Measurements from ENCODE around the gene BCAR1.
"Not testable (repeated sequence)": the region's sequence is repeated elsewhere in the genome, so short reads cannot be mapped to it uniquely, and the experiment has no call there.

Gene BCAR1

GRCh38 chr16:75241955-75242354 lies 9.5 kb downstream of the BCAR1 start:
- H3K4me1 ChIP-seq (ENCODE audit: insufficient read depth, insufficient read length) = peaks cover 55% of the 10 kb centered on the region
- H3K27me3 ChIP-seq (ENCODE audit: insufficient read depth, insufficient read length) = no peaks in the 10 kb centered on the region
- DNase-seq (ENCODE audit: low read depth, low spot score) = no peak
- H3K9ac ChIP-seq (ENCODE audit: insufficient read length, low read depth) = no peak overlapping the region
- TF ChIP-seq ZNF274 (IDR thresholded peaks at IDR 0.05; ENCODE audit: low read depth, low read length) (no peak), YY1 (IDR thresholded peaks at IDR 0.05; ENCODE audit: insufficient read depth, insufficient read length) (no peak), SUZ12 (IDR thresholded peaks at IDR 0.05; ENCODE audit: extremely low read depth, insufficient read depth, insufficient read length) (no peak)
- no peaks in the 10 kb centered on the region for H3K9me3 ChIP-seq (ENCODE audit: insufficient read depth, low read length)
- no peak overlapping the region for H3K4me3 ChIP-seq (ENCODE audit: insufficient read length, low read depth)
- H3K36me3 ChIP-seq (ENCODE audit: insufficient read depth, insufficient read length, low read length) = peaks cover 85% of the 10 kb centered on the region

DNA sequence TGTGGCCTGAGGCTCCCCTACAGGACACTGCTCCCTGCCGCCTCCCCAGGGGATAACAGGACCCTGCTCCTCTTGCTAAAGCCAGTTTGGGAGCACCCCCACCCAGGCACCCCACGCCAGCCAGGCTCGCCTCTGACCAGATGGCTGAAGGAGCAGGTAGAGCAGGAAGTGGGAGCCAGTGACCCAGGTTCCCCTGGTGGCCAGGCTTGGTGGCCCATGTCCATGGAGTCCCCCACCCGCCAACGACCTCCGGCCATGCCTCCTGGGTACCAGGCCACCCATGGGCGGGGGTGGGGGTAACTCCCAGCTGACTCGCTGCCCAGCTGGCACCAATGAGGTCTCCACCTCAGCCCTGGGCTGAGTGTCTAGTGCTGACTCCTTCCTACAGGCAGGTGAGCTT lies 10.0 kb downstream of the BCAR1 start:
- peaks cover 85% of the 10 kb centered on the region for H3K36me3 ChIP-seq (ENCODE audit: insufficient read depth, insufficient read length, low read length)
- no peak overlapping the region for H3K9ac ChIP-seq (ENCODE audit: insufficient read length, low read depth)
- peaks cover 50% of the 10 kb centered on the region for H3K4me1 ChIP-seq (ENCODE audit: insufficient read depth, insufficient read length)
- no peak for TF ChIP-seq ZNF274 (IDR thresholded peaks at IDR 0.05; ENCODE audit: low read depth, low read length)
- no peak for TF ChIP-seq YY1 (IDR thresholded peaks at IDR 0.05; ENCODE audit: insufficient read depth, insufficient read length)
- no peak for TF ChIP-seq SUZ12 (IDR thresholded peaks at IDR 0.05; ENCODE audit: extremely low read depth, insufficient read depth, insufficient read length)
- H3K4me3 ChIP-seq (ENCODE audit: insufficient read length, low read depth) = no peak overlapping the region
- no peaks in the 10 kb centered on the region for H3K9me3 ChIP-seq (ENCODE audit: insufficient read depth, low read length)
- H3K27me3 ChIP-seq (ENCODE audit: insufficient read depth, insufficient read length) = no peaks in the 10 kb centered on the region
- DNase-seq (ENCODE audit: low read depth, low spot score) = no peak

GRCh38 chr16:75240633-75241032 lies 10.8 kb downstream of the BCAR1 start:
- H3K36me3 ChIP-seq (ENCODE audit: insufficient read depth, insufficient read length, low read length) = peaks cover 92% of the 10 kb centered on the region
- DNase-seq (ENCODE audit: low read depth, low spot score); H3K4me3 ChIP-seq (ENCODE audit: insufficient read length, low read depth); H3K9me3 ChIP-seq (ENCODE audit: insufficient read depth, low read length); H3K9ac ChIP-seq (ENCODE audit: insufficient read length, low read depth); H3K27me3 ChIP-seq (ENCODE audit: insufficient read depth, insufficient read length): not testable (repeated sequence)
- H3K4me1 ChIP-seq (ENCODE audit: insufficient read depth, insufficient read length) = peaks cover 45% of the 10 kb centered on the region

GRCh38 chr16:75239542-75240122 lies 11.8 kb downstream of the BCAR1 start:
- no peaks in the 10 kb centered on the region for H3K27me3 ChIP-seq (ENCODE audit: insufficient read depth, insufficient read length)
- no peak for TF ChIP-seq ZNF274 (IDR thresholded peaks at IDR 0.05; ENCODE audit: low read depth, low read length)
- TF ChIP-seq SUZ12 (IDR thresholded peaks at IDR 0.05; ENCODE audit: extremely low read depth, insufficient read depth, insufficient read length) = no peak
- TF ChIP-seq YY1 (IDR thresholded peaks at IDR 0.05; ENCODE audit: insufficient read depth, insufficient read length) = no peak
- DNase-seq (ENCODE audit: low read depth, low spot score) = no peak
- no peaks in the 10 kb centered on the region for H3K9me3 ChIP-seq (ENCODE audit: insufficient read depth, low read length)
- no peak overlapping the region for H3K4me3 ChIP-seq (ENCODE audit: insufficient read length, low read depth)
- H3K4me1 ChIP-seq (ENCODE audit: insufficient read depth, insufficient read length) = peaks cover 37% of the 10 kb centered on the region
- peaks cover 100% of the 10 kb centered on the region for H3K36me3 ChIP-seq (ENCODE audit: insufficient read depth, insufficient read length, low read length)
- peak overlapping the region; percentile 56 for H3K9ac ChIP-seq (ENCODE audit: insufficient read length, low read depth)

- Histone ChIP-seq H3K4me1 (ENCODE audit: insufficient read depth, insufficient read length) (peaks cover 35% of the 10 kb centered on the region), H3K4me3 (ENCODE audit: insufficient read length, low read depth) (no peak overlapping the region), H3K36me3 (ENCODE audit: insufficient read depth, insufficient read length, low read length) (peaks cover 100% of the 10 kb centered on the region), H3K9me3 (ENCODE audit: insufficient read depth, low read length) (no peaks in the 10 kb centered on the region), H3K27me3 (ENCODE audit: insufficient read depth, insufficient read length) (no peaks in the 10 kb centered on the region), H3K9ac (ENCODE audit: insufficient read length, low read depth) (peak overlapping the region; percentile 56)
- no peak for DNase-seq (ENCODE audit: low read depth, low spot score)
- TF ChIP-seq SUZ12 (IDR thresholded peaks at IDR 0.05; ENCODE audit: extremely low read depth, insufficient read depth, insufficient read length) (no peak), YY1 (IDR thresholded peaks at IDR 0.05; ENCODE audit: insufficient read depth, insufficient read length) (no peak), ZNF274 (IDR thresholded peaks at IDR 0.05; ENCODE audit: low read depth, low read length) (no peak)
Observed at GRCh38 chr16:75238853-75239541, 12.4 kb downstream of the BCAR1 start.

GRCh38 chr16:75238132-75238852 lies 13.1 kb downstream of the BCAR1 start:
- no peak overlapping the region for H3K4me3 ChIP-seq (ENCODE audit: insufficient read length, low read depth)
- H3K4me1 ChIP-seq (ENCODE audit: insufficient read depth, insufficient read length) = peaks cover 34% of the 10 kb centered on the region
- no peaks in the 10 kb centered on the region for H3K9me3 ChIP-seq (ENCODE audit: insufficient read depth, low read length)
- H3K9ac ChIP-seq (ENCODE audit: insufficient read length, low read depth) = peak overlapping the region; percentile 56
- no peak for DNase-seq (ENCODE audit: low read depth, low spot score)
- TF ChIP-seq YY1 (IDR thresholded peaks at IDR 0.05; ENCODE audit: insufficient read depth, insufficient read length) (no peak), ZNF274 (IDR thresholded peaks at IDR 0.05; ENCODE audit: low read depth, low read length) (no peak), SUZ12 (IDR thresholded peaks at IDR 0.05; ENCODE audit: extremely low read depth, insufficient read depth, insufficient read length) (no peak)
- no peaks in the 10 kb centered on the region for H3K27me3 ChIP-seq (ENCODE audit: insufficient read depth, insufficient read length)
- peaks cover 100% of the 10 kb centered on the region for H3K36me3 ChIP-seq (ENCODE audit: insufficient read depth, insufficient read length, low read length)

- DNase-seq (ENCODE audit: low read depth, low spot score) = no peak
- H3K9ac ChIP-seq (ENCODE audit: insufficient read length, low read depth) = no peak overlapping the region
- H3K36me3 ChIP-seq (ENCODE audit: insufficient read depth, insufficient read length, low read length) = peaks cover 100% of the 10 kb centered on the region
Observed at GRCh38 chr16:75237398-75238131, 13.9 kb downstream of the BCAR1 start.

More at GRCh38 chr16:75237398-75238131, 13.9 kb downstream of the BCAR1 start:
- H3K27me3 ChIP-seq (ENCODE audit: insufficient read depth, insufficient read length) = no peaks in the 10 kb centered on the region
- H3K9me3 ChIP-seq (ENCODE audit: insufficient read depth, low read length) = no peaks in the 10 kb centered on the region
- H3K4me3 ChIP-seq (ENCODE audit: insufficient read length, low read depth) = no peak overlapping the region
- TF ChIP-seq SUZ12 (IDR thresholded peaks at IDR 0.05; ENCODE audit: extremely low read depth, insufficient read depth, insufficient read length) (no peak), ZNF274 (IDR thresholded peaks at IDR 0.05; ENCODE audit: low read depth, low read length) (no peak), YY1 (IDR thresholded peaks at IDR 0.05; ENCODE audit: insufficient read depth, insufficient read length) (no peak)
- H3K4me1 ChIP-seq (ENCODE audit: insufficient read depth, insufficient read length) = peaks cover 34% of the 10 kb centered on the region

Data from NT2/D1 (cell line).